NCI-H1105 (cell line): Measurements from ENCODE around the gene METRNL.
"Not testable (repeated sequence)": the region's sequence is repeated elsewhere in the genome, so short reads cannot be mapped to it uniquely, and the experiment has no call there.

Experiments
- DNase-seq: peaks from one replicate; lab custom pipeline; 2025; lab: John Stamatoyannopoulos, UW

The METRNL gene

DNA sequence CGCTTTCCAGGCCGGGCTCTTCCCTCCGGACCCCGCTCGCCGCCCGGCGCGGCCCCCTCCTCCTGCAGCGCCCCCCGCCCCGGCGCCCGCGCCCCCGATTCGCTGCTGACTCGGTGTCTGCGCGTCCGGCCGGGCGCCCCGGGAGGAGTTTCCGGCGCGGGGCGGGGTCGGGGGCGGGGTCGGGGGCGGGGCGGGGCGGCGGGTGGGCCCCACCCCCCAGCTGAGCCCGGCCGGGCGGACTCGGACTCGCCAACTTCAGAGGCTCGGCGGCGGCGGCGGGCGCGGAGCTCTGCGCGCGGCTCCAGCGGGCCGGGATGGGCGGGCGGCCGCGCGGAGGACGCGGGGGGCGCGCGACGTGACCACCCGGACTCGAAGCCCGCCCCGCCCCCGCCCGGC, at the start of gene METRNL:
METRNL (plus strand) TSS at position 258 of the 396 bp plus-strand sequence. CDS start 207 bp downstream, outside the sequence.
- DNase-seq, result no peak

DNA sequence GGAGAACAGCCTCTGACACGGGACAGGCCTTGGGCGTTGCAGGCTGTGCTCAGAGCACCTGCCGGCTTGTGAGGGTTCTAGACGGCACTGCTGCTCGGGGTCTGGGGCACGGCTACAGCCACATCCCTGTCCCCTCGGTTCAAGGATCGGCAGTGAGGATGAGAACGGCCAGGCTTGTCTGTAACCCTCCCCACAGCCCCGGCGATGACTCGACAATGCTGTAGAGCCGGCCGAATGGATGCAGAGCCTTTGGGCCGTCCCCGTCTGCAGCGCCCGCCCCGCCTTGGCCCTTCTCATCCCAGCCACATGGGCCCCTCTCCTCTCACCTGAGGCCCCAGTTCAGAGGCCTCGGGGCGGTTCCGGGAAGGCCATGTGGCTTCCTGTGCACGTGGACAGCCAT, 49.0 kb upstream of the METRNL start:
- DNase-seq, result no peak

GRCh38 chr17:83031321-83031945, 48.0 kb upstream of the METRNL start:
- no peak for DNase-seq

DNA sequence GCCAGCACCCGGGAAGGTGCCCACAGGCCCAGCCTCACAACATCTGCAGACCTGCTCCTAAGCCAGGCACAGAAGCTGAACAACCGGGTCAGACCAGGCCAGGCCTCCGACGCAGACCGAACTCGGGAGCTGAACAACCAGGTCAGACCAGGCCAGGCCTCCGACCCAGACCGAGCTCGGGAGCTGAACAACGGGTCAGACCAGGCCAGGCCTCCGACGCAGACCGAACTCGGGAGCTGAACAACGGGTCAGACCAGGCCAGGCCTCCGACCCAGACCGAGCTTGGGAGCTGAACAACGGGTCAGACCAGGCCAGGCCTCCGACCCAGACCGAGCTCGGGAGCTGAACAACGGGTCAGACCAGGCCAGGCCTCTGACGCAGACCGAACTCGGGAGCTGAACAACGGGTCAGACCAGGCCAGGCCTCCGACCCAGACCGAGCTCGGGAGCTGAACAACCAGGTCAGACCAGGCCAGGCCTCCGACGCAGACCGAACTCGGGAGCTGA, 47.4 kb upstream of the METRNL start:
- not testable (repeated sequence) for DNase-seq

- DNase-seq, result no peak
Observed at GRCh38 chr17:83032781-83033180, 46.6 kb upstream of the METRNL start.

DNA sequence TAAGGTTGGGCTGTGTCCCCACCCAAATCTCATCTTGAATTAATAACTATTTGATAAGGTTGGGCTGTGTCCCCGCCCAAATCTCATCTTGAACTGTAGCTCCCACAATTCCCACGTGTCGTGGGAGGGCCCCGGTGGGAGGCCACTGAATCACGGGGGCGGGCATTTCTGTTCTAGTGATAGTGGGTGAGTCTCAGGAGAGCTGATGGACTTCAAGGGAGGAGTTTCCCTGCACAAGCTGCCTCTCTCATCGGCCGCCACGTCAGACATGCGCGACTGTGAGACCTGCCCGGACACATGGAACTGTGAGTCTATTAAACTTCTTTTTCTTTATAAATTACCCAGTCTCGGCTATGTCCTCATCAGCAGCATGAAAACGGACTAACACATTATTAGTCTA, 44.9 kb upstream of the METRNL start:
- DNase-seq, result no peak

- DNase-seq, result no peak
Observed at GRCh38 chr17:83035722-83036121, 43.7 kb upstream of the METRNL start.

- DNase-seq, result no peak
Observed at GRCh38 chr17:83036193-83036592, 43.2 kb upstream of the METRNL start.

GRCh38 chr17:83036666-83037065, 42.7 kb upstream of the METRNL start:
- DNase-seq, result no peak

GRCh38 chr17:83037084-83037873, 42.1 kb upstream of the METRNL start:
- no peak for DNase-seq

DNA sequence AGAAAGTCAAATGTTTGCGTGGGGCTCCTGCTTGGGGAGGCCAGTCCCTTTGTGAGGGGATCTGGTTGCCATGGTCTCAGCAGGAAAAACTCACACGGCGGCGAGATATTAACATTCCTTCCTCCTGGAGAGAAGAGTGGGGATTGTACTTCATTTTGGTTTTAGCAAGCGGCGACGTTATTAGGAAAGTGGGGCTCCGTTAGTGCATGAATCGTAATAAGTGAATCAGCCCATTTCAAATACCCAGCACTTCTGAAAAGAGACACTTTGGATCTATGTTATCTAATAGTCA, 41.6 kb upstream of the METRNL start:
- DNase-seq, result no peak

GRCh38 chr17:83038983-83039382, 40.4 kb upstream of the METRNL start:
- DNase-seq, result not testable (repeated sequence)

DNA sequence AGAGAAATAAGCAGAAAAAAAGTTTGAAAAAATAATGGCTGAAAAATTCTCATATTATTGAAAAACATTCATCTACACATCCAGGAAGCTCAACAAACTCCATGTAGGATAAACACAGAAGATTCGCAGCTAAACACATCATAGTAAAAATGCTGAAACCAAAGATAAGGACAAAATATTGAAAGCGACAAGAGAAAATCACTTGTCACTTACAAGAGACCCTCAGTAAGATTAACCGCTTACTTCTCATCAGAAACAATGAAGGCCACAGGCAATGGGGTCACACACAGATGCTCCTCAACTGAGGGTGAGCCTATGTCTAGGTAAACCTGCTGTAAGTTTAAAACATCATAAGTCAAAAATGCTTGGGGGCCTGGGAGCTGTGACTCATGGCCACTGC, 38.1 kb upstream of the METRNL start:
- DNase-seq, result no peak

DNA sequence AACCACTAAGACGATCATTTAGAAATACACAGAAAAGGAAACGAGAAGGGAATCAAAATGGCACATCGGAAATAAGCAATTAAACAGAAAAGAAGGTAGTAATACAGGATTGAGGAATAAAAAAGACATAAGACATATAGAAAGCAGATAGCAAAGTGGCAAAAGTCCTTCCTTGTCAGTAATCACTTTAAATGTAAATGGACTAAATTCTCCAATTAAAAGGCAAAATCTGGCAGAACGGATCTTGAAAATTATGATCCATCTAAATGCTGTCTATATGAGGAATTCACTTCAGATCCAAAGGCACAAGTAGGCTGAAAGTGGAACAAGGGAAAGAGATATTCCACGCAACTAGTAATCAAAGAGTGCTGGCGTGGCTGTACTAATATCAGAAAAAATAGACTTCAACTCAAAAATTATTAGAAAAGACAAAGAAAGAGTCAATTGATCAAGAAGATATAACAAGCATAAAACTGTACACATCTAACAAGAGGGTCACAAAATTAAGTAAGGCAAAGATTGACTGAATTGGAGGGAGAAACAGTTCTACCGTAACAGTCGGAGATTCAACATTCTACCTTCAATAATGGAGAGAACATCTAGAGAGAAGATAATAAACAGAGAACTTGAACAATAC, 36.8 kb upstream of the METRNL start:
- DNase-seq, result no peak

GRCh38 chr17:83044479-83044878, 34.9 kb upstream of the METRNL start:
- DNase-seq, result not testable (repeated sequence)

DNA sequence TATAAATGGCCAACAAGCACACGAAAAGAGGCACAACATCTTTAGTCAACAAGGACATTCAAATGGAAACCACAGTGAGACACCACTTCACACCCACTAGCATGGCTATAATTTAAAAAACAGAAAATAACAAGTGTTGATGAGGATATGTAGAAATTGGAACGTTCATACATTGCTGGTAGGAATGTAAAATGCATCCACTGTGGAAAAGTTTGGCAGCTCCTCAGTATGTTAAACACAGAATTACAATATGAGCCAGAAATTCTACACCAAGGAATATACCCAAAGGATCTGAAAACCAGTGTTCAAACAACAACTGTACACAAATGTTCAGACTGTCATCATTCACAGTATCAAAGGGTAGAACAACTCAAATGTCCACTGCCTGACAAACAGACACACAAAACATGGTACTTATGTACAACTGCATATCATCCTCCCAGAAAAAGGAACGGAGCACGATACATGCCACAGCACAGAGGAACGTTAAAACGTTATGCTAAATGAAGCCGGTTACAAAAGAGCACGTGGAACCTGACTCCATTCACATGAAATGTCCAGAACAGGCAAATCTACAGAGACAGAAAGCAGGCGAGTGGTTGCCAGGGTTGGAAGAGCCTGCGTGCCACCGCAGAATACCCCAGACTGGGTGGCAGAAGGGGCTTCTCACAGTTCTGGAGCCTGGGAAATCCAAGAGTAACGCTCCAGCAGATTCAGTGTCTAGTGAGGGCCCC, 32.8 kb upstream of the METRNL start:
- DNase-seq, result no peak

GRCh38 chr17:83047182-83047478, 32.3 kb upstream of the METRNL start:
- DNase-seq, result no peak

DNA sequence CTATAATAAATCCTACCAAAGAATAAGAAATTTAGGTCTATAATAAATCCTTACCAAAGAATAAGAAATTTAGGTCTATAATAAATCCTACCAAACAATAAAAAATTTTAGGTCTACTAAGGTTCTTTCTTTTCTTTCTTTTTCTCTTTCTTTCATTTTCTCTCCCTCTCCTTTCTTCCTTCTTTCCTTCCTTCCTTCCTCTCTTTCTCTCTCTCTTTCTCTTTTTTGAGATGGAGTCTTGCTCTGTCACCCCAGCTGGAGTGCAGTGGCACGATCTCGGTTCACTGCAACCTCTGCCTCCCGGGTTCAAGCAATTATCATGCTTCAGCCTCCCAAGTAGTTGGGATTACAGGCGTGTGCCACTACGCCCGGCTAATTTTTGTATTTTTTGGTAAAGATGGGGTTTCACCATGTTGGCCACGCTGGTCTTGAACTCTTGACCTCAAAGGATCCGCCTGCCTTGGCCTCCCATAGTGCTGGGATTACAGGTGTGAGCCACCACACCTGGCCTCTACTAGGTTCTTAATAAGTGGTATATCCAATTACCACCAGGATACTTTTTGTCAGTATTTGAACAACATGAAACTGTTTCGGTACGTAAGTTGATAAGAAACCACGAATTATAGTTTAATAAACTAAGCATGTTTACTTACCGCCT, 31.5 kb upstream of the METRNL start:
- DNase-seq, result not testable (repeated sequence)

- DNase-seq, result no peak
Observed at GRCh38 chr17:83050651-83051395, 28.6 kb upstream of the METRNL start.

DNA sequence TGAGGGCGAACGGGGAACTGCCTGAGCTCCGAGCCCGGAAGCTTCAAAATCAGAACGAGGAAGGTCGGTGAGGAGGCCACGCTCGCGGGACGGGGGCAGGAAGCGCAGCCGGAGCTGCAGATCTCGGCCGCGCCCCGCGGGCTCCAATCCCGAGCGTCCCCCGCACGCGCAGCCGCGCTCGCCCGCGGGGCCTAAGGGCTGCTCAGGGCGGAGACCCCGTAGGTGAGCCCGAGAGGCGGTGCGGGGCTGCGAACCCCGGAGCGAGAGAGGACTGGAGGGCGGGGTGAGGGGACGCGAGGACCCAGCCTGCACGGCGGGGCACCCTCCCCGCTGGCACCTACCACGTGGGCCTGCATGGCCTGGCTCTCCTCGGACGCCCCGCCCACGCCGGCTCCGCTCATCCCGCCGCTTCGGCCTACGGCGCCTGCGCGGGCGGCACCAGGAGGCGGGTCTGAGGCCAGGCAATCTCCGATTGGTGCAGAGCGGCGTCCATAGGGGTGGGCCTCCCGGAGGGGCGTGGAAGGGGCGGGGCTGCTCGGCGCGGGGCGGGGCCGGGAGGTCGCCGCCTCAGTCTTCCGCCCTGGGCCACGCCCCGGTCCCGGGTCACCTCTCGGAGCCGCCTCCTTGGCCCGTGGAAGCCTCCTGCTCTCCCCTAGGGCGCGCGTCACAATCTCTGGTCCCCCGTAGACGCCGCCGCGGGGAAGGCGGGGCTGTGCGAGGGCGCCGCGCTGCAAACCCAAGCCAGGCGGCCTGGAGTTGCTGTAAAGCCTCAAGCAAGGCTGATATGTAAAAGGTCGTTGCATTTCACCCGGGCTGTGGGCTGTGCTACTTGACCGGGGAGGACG, 27.8 kb upstream of the METRNL start:
- peak; percentile 91 for DNase-seq

DNA sequence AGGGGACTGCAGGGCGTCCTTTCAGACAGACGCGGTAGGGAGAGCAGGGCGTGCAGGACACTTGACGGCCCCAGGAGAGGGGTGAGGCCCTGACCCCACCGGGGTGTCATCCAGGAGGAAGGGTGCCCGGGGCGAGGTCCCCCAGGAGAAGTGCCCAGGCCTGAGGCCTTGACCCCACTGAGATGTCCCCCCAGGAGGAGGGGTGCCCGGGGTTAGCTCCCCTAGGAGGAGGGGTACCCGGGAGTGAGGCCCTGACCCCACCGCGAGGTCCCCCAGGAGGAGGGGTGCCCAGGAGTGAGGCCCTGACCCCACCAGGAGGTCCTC, 27.2 kb upstream of the METRNL start:
- DNase-seq, result no peak
